SK-N-SH (cell line): ENCODE measurements around the gene GUCA1A. TPM values are rescaled to one million over a fixed set of nuclear protein-coding genes. Genes with fewer than 3 reads are reported as not detected.
A peak's percentile ranks its signal among the peaks of the same experiment; 100 is the strongest.
"Not testable (repeated sequence)": the region's sequence is repeated elsewhere in the genome, so short reads cannot be mapped to it uniquely, and the experiment has no call there.

Source experiments
- CTCF ChIA-PET: fragments of 300-600, 350-600 bp; formaldehyde crosslinking; extraction: SDS; loops from one replicate; lab custom pipeline; 2021; lab: Yijun Ruan, JAX
- POLR2A ChIA-PET: fragments of 350-600 bp; sonication (Branson Sonifier 250); formaldehyde crosslinking; extraction: SDS; loops from one replicate; lab custom pipeline; 2020; ENCODE audit warnings: antibody characterized with exemption, inconsistent platforms; lab: Yijun Ruan, JAX
- DNase-seq: peaks from one replicate; pipeline ENCODE4 v3.0.0; 2012
- H2AFZ ChIP-seq: fragments of 200-600 bp; sonication (generic); 2 replicates; pipeline ENCODE4 v1.8.1; 2016; ENCODE audit warnings: antibody characterized with exemption, mild to moderate bottlenecking, low read depth
- H3F3A ChIP-seq: fragments of 200-600 bp; sonication (generic); replicated peaks from 2 replicates; pipeline ENCODE3; 2016; ENCODE audit warnings: antibody characterized with exemption, mild to moderate bottlenecking; ENCODE audit not compliant: insufficient read depth
- H3K27ac ChIP-seq, 2 experiments: fragments of 200-500 bp in 1 of 2; fragments of 200-600 bp in 1 of 2; sonication (Bioruptor generic) in 1 of 2; sonication (generic), shearing (Covaris generic) in 1 of 2; 2 replicates each; pipeline versions ENCODE4 v1.5.1 to v1.6.1; 2014 to 2016; ENCODE audit warnings: low read depth in 2 of 2, inconsistent platforms in 1 of 2, low read length in 1 of 2, mild to moderate bottlenecking in 1 of 2, mixed read lengths in 1 of 2
- H3K27me3 ChIP-seq: fragments of 200-600 bp; sonication (generic), shearing (Covaris generic); 2 replicates; pipeline ENCODE4 v1.6.1; 2016; ENCODE audit warnings: mixed run types; ENCODE audit not compliant: insufficient read depth
- H3K36me3 ChIP-seq, 2 experiments: fragments of 200-500 bp in 1 of 2; fragments of 200-600 bp in 1 of 2; sonication (Bioruptor generic) in 1 of 2; sonication (generic) in 1 of 2; replicated peaks in 1 of 2; 2 replicates each; pipeline versions ENCODE3 to v1.5.1; 2014 to 2016; ENCODE audit warnings: low read length in 1 of 2, mild to moderate bottlenecking in 1 of 2; ENCODE audit not compliant: insufficient read depth in 2 of 2, control insufficient read depth in 1 of 2
- H3K4me1 ChIP-seq, 2 experiments: fragments of 200-500 bp in 1 of 2; fragments of 200-600 bp in 1 of 2; sonication (Bioruptor generic) in 1 of 2; sonication (generic), shearing (Covaris generic) in 1 of 2; 2 replicates each; pipeline versions ENCODE4 v1.5.1 to v1.6.1; 2014 to 2016; ENCODE audit warnings: low read depth in 1 of 2, low read length in 1 of 2, mixed run types in 1 of 2; ENCODE audit not compliant: insufficient read depth in 2 of 2, control insufficient read depth in 1 of 2
- H3K4me2 ChIP-seq: fragments of 200-600 bp; sonication (generic), shearing (Covaris generic); 2 replicates; pipeline ENCODE4 v1.6.1; 2017; ENCODE audit warnings: mixed run types
- H3K4me3 ChIP-seq, 2 experiments: fragments of 200-500 bp in 1 of 2; fragments of 200-600 bp in 1 of 2; sonication (Bioruptor generic) in 1 of 2; sonication (generic), shearing (Covaris generic) in 1 of 2; 2 replicates each; pipeline versions ENCODE4 v1.5.1 to v1.8.1; 2014 to 2016; ENCODE audit warnings: low read depth in 2 of 2, inconsistent platforms in 1 of 2, low read length in 1 of 2, mild to moderate bottlenecking in 1 of 2, mixed read lengths in 1 of 2, moderate library complexity in 1 of 2
- H3K79me2 ChIP-seq: fragments of 200-600 bp; sonication (generic); 2 replicates; pipeline ENCODE4 v1.8.1; 2017; ENCODE audit warnings: mild to moderate bottlenecking; ENCODE audit not compliant: insufficient read depth
- H3K9ac ChIP-seq: fragments of 200-600 bp; sonication (generic); 2 replicates; pipeline ENCODE4 v1.6.1; 2017; ENCODE audit warnings: mixed run types
- H3K9me2 ChIP-seq: fragments of 200-600 bp; sonication (generic); 2 replicates; pipeline ENCODE4 v1.6.1; 2017; ENCODE audit warnings: mixed run types
- H3K9me3 ChIP-seq: fragments of 200-600 bp; sonication (generic); 2 replicates; pipeline ENCODE4 v1.6.1; 2017; ENCODE audit warnings: mixed run types, mild to moderate bottlenecking, moderate library complexity
- H4K20me1 ChIP-seq: fragments of 200-600 bp; sonication (generic); 2 replicates; pipeline ENCODE4 v1.6.1; 2017; ENCODE audit warnings: mild to moderate bottlenecking, mixed run types; ENCODE audit not compliant: insufficient read depth
- ELF1 ChIP-seq: IDR thresholded peaks from 2 replicates; pipeline ENCODE4 v1.4.0; 2012
- FOSL2 ChIP-seq: IDR thresholded peaks from 2 replicates; pipeline ENCODE4 v1.4.0; 2012; ENCODE audit warnings: low read depth, mild to moderate bottlenecking, moderate library complexity, borderline replicate concordance
- GATA2 ChIP-seq: sonication (generic); formaldehyde crosslinking; IDR thresholded peaks from 2 replicates; pipeline ENCODE4 v1.5.0; 2020; ENCODE audit warnings: mild to moderate bottlenecking, missing genetic modification reagents
- MAX ChIP-seq: IDR thresholded peaks from 2 replicates; pipeline ENCODE4 v1.4.0; 2012; ENCODE audit warnings: low read depth
- MEF2A ChIP-seq: IDR thresholded peaks from 2 replicates; pipeline ENCODE4 v1.4.0; 2012; ENCODE audit warnings: low read depth, borderline replicate concordance
- NFIC ChIP-seq: IDR thresholded peaks from 2 replicates; pipeline ENCODE4 v1.4.0; 2012; ENCODE audit warnings: borderline replicate concordance
- PBX3 ChIP-seq: IDR thresholded peaks from 2 replicates; pipeline ENCODE4; 2012
- POLR2AphosphoS5 ChIP-seq: IDR thresholded peaks from 2 replicates; pipeline ENCODE4 v1.6.1; 2012; ENCODE audit warnings: low read depth, low read length
- RAD21 ChIP-seq: IDR thresholded peaks from 2 replicates; pipeline ENCODE4 v1.6.1; 2012; ENCODE audit warnings: mild to moderate bottlenecking, low read length
- RFX5 ChIP-seq: IDR thresholded peaks from 2 replicates; pipeline ENCODE4 v1.6.1; 2012; ENCODE audit warnings: mild to moderate bottlenecking, improper control_type of control experiment, low read length
- SMC3 ChIP-seq: IDR thresholded peaks from 2 replicates; pipeline ENCODE4 v1.6.1; 2012; ENCODE audit warnings: low read depth, low read length, improper control_type of control experiment
- TAF1 ChIP-seq: IDR thresholded peaks from 2 replicates; pipeline ENCODE4 v1.6.1; 2012; ENCODE audit warnings: low read depth, mild to moderate bottlenecking, low read length, moderate library complexity, borderline replicate concordance
- YY1 ChIP-seq: IDR thresholded peaks from 2 replicates; pipeline ENCODE4 v1.4.0; 2012; ENCODE audit warnings: low read depth, mild to moderate bottlenecking
- WGBS: methylation state at CpG from one replicate; pipeline ENCODE4 v1.1.6; 2017; ENCODE audit warnings: low lambda C conversion rate; 5-methylcytosine and 5-hydroxymethylcytosine counted together
- polyA plus RNA-seq, 3 experiments: library from polyadenylated mRNA; depleted of rRNA; stranded (reverse); fragments of >200 nt; gene quantifications; 2 replicates each; pipeline ENCODE4 v1.2.3, GENCODE V29; 2012

Gene GUCA1A
- polyA plus RNA-seq, 1 of the 3 experiments (the other 2 are of a cell fraction), result 0.77 TPM

- TF ChIP-seq POLR2AphosphoS5 (peak; percentile 88), MAX (peak; percentile 50; the same call in 1 of the 2 replicates), YY1 (peak; percentile 9; the same call in 1 of the 2 replicates), MEF2A (no peak), PBX3 (peak; percentile 98), RFX5 (no peak), TAF1 (no peak), ELF1 (peak; percentile 64), FOSL2 (peak; percentile 67)
These were observed 17.5 kb downstream of the GUCA1A start (continued) for GRCh38 chr6:42190554-42191183.

- CTCF ChIA-PET, result interaction anchor here (2.2 kb wide), 1 partner anchor 355 kb away, joined by 8 read pairs; no protein-coding TSS in a partner anchor
- POLR2A ChIA-PET, H3K9ac ChIP-seq, H3K9me3 ChIP-seq, H4K20me1 ChIP-seq, H3K27me3 ChIP-seq, H3K4me2 ChIP-seq, DNase-seq, H3K79me2 ChIP-seq, H2AFZ ChIP-seq, H3K4me3 ChIP-seq, H3K9me2 ChIP-seq, H3K36me3 ChIP-seq: not testable (repeated sequence)
- peaks cover 26% of the 10 kb centered on the region for H3F3A ChIP-seq
- H3K27ac ChIP-seq, result peak overlapping the region in 1 of 2 experiments; percentile 69; a peak in 1 of 4 replicates
- peaks cover 5 to 15% of the 10 kb centered on the region in 2 experiments; a peak in 3 of 4 replicates for H3K4me1 ChIP-seq
- 80% methylated on average over 5 of the region's 5 CpGs for WGBS
These were observed 19.2 kb downstream of the GUCA1A start for GRCh38 chr6:42192385-42192784.

- Histone ChIP-seq H3K4me3 (peak overlapping the region; percentile 1 to 27; a peak in 2 of 4 replicates), H3K4me2 (peak overlapping the region; percentile 72), H3K9me2 (no peaks in the 10 kb centered on the region), H3K36me3 (no peaks in the 10 kb centered on the region), H4K20me1 (no peaks in the 10 kb centered on the region), H3K27ac (peak overlapping the region; percentile 45 to 69; a peak in 3 of 4 replicates), H3K27me3 (no peaks in the 10 kb centered on the region), H3F3A (peaks cover 35% of the 10 kb centered on the region), H3K4me1 (peaks cover 5 to 20% of the 10 kb centered on the region in 2 experiments; a peak in 3 of 4 replicates)
- CTCF ChIA-PET, result interaction anchor here (1.0 to 2.2 kb wide), 3 partner anchors 21 to 354 kb away, joined by 4 to 8 read pairs (median 4); no protein-coding TSS in a partner anchor
- DNase-seq, result no peak
- POLR2A ChIA-PET, result interaction anchor here (1.0 kb wide), 1 partner anchor 14 kb away, joined by 3 read pairs; no protein-coding TSS in a partner anchor
- WGBS, result 25% methylated on average over 8 of the region's 8 CpGs
- no peak for TF ChIP-seq GATA2 (CRISPR knock-in tag)
- peak; percentile 58 for TF ChIP-seq NFIC
- TF ChIP-seq SMC3, result no peak
- TF ChIP-seq PBX3, result peak; percentile 38
- peak; percentile 24; the same call in 1 of the 2 replicates for TF ChIP-seq FOSL2
- no peak for TF ChIP-seq RAD21
- TF ChIP-seq, all 33 proteins: peak for 3
- H3K9me3 ChIP-seq, result no peaks in the 10 kb centered on the region
- peak overlapping the region; percentile 32 for H3K9ac ChIP-seq
- H3K79me2 ChIP-seq, result no peaks in the 10 kb centered on the region
- no peak overlapping the region for H2AFZ ChIP-seq
These were observed 20.3 kb downstream of the GUCA1A start for GRCh38 chr6:42193491-42193894.
